ENCODE data around the gene C8A. TPM values are rescaled to one million over a fixed set of nuclear protein-coding genes. Genes with fewer than 3 reads are reported as not detected.

Gene C8A
- total and polyA plus RNA-seq, 2 experiments from 2014 or later = not detected

- in situ Hi-C loops (cut with MboI) = no loop called here
- H3K9ac ChIP-seq = no peak overlapping the region
- H2AFZ ChIP-seq = no peak overlapping the region
- no peak for TF ChIP-seq EZH2 (IDR thresholded peaks at IDR 0.05; ENCODE audit: insufficient read depth, poor library complexity, severe bottlenecking)
- no peak for TF ChIP-seq EZH2phosphoT487 (IDR thresholded peaks at IDR 0.05; ENCODE audit: insufficient read depth, low read depth)
- peak overlapping the region; percentile 50 for H3K4me2 ChIP-seq (ENCODE audit: unreplicated experiment)
- DNase-seq = peak; percentile 78
- H3K79me2 ChIP-seq (ENCODE audit: insufficient read depth) = no peaks in the 10 kb centered on the region
- WGBS, 2 experiments (ENCODE audit: low coverage in 1 of 2, low lambda C conversion rate in 2 of 2, missing lambda C conversion rate in 2 of 2) = 4 to 5% methylated on average over 2 of the region's 2 CpGs
- no peaks in the 10 kb centered on the region for H3K27me3 ChIP-seq (replicated peaks; ENCODE audit: insufficient read depth)
- H3K36me3 ChIP-seq (ENCODE audit: low read depth) = no peaks in the 10 kb centered on the region
- peak overlapping the region; percentile 25; the same call in 1 of the 2 replicates for H3K4me3 ChIP-seq
- peak overlapping the region; percentile 15; the same call in 1 of the 2 replicates for H3K27ac ChIP-seq
- no peaks in the 10 kb centered on the region for H3K9me3 ChIP-seq (ENCODE audit: low read depth)
- peaks cover 46% of the 10 kb centered on the region for H3F3A ChIP-seq (ENCODE audit: insufficient read depth)
- H4K20me1 ChIP-seq (ENCODE audit: insufficient read depth) = no peaks in the 10 kb centered on the region
- H3K4me1 ChIP-seq (ENCODE audit: insufficient read depth) = peaks cover 45% of the 10 kb centered on the region
- peaks cover 6% of the 10 kb centered on the region; the same call in 1 of the 2 replicates for H3K9me2 ChIP-seq (ENCODE audit: insufficient read depth)
Measured at GRCh38 chr1:56868761-56869160, 14.2 kb downstream of the C8A start.

GRCh38 chr1:56872597-56872996 is 18.0 kb downstream of the C8A start:
- no peak overlapping the region for H3K4me3 ChIP-seq
- H3K27ac ChIP-seq = peak overlapping the region; percentile 9; the same call in 1 of the 2 replicates
- H3K9me2 ChIP-seq (ENCODE audit: insufficient read depth) = peaks cover 6% of the 10 kb centered on the region; the same call in 1 of the 2 replicates
- no peak overlapping the region for H2AFZ ChIP-seq
- no peak overlapping the region for H3K9ac ChIP-seq
- no peaks in the 10 kb centered on the region for H3K9me3 ChIP-seq (ENCODE audit: low read depth)
- in situ Hi-C loops (cut with MboI) = no loop called here
- H3K36me3 ChIP-seq (ENCODE audit: low read depth) = no peaks in the 10 kb centered on the region
- TF ChIP-seq EZH2phosphoT487 (IDR thresholded peaks at IDR 0.05; ENCODE audit: insufficient read depth, low read depth) (no peak), EZH2 (IDR thresholded peaks at IDR 0.05; ENCODE audit: insufficient read depth, poor library complexity, severe bottlenecking) (no peak)
- H3K79me2 ChIP-seq (ENCODE audit: insufficient read depth) = no peaks in the 10 kb centered on the region
- H3K4me2 ChIP-seq (ENCODE audit: unreplicated experiment) = peak overlapping the region; percentile 51
- H3K4me1 ChIP-seq (ENCODE audit: insufficient read depth) = peaks cover 34% of the 10 kb centered on the region
- H4K20me1 ChIP-seq (ENCODE audit: insufficient read depth) = no peaks in the 10 kb centered on the region
- peaks cover 27% of the 10 kb centered on the region for H3F3A ChIP-seq (ENCODE audit: insufficient read depth)
- peak; percentile 41 for DNase-seq
- no peaks in the 10 kb centered on the region for H3K27me3 ChIP-seq (replicated peaks; ENCODE audit: insufficient read depth)

GRCh38 chr1:56873213-56873612 is 18.6 kb downstream of the C8A start:
- DNase-seq = no peak
- no peaks in the 10 kb centered on the region for H3K79me2 ChIP-seq (ENCODE audit: insufficient read depth)
- peaks cover 23% of the 10 kb centered on the region for H3F3A ChIP-seq (ENCODE audit: insufficient read depth)
- no peaks in the 10 kb centered on the region for H3K9me3 ChIP-seq (ENCODE audit: low read depth)
- in situ Hi-C loops (cut with MboI) = no loop called here
- no peak overlapping the region for H3K9ac ChIP-seq
- no peak overlapping the region for H3K27ac ChIP-seq
- H3K27me3 ChIP-seq (replicated peaks; ENCODE audit: insufficient read depth) = no peaks in the 10 kb centered on the region
- no peaks in the 10 kb centered on the region for H4K20me1 ChIP-seq (ENCODE audit: insufficient read depth)
- peaks cover 6% of the 10 kb centered on the region; the same call in 1 of the 2 replicates for H3K9me2 ChIP-seq (ENCODE audit: insufficient read depth)
- no peak overlapping the region for H2AFZ ChIP-seq
- H3K36me3 ChIP-seq (ENCODE audit: low read depth) = no peaks in the 10 kb centered on the region
- 95% methylated on average over 1 of the region's 1 CpG for WGBS, 2 experiments (ENCODE audit: low coverage in 1 of 2, low lambda C conversion rate in 2 of 2, missing lambda C conversion rate in 2 of 2)
- H3K4me2 ChIP-seq (ENCODE audit: unreplicated experiment) = peak overlapping the region; percentile 51
- no peak overlapping the region for H3K4me3 ChIP-seq
- no peak for TF ChIP-seq EZH2 (IDR thresholded peaks at IDR 0.05; ENCODE audit: insufficient read depth, poor library complexity, severe bottlenecking)
- no peak for TF ChIP-seq EZH2phosphoT487 (IDR thresholded peaks at IDR 0.05; ENCODE audit: insufficient read depth, low read depth)
- H3K4me1 ChIP-seq (ENCODE audit: insufficient read depth) = peaks cover 34% of the 10 kb centered on the region

GRCh38 chr1:56874689-56875088 is 20.1 kb downstream of the C8A start:
- Histone ChIP-seq H3F3A (ENCODE audit: insufficient read depth) (peaks cover 12% of the 10 kb centered on the region), H3K4me1 (ENCODE audit: insufficient read depth) (peaks cover 23% of the 10 kb centered on the region), H3K79me2 (ENCODE audit: insufficient read depth) (no peaks in the 10 kb centered on the region), H3K36me3 (ENCODE audit: low read depth) (no peaks in the 10 kb centered on the region), H2AFZ (no peak overlapping the region), H3K9me2 (ENCODE audit: insufficient read depth) (peaks cover 6% of the 10 kb centered on the region; the same call in 1 of the 2 replicates), H3K9ac (no peak overlapping the region), H3K4me3 (no peak overlapping the region), H3K27me3 (replicated peaks; ENCODE audit: insufficient read depth) (no peaks in the 10 kb centered on the region), H3K4me2 (ENCODE audit: unreplicated experiment) (no peak overlapping the region), H4K20me1 (ENCODE audit: insufficient read depth) (no peaks in the 10 kb centered on the region), H3K27ac (no peak overlapping the region), H3K9me3 (ENCODE audit: low read depth) (no peaks in the 10 kb centered on the region)
- in situ Hi-C loops (cut with MboI) = no loop called here
- no peak for DNase-seq
- TF ChIP-seq EZH2phosphoT487 (IDR thresholded peaks at IDR 0.05; ENCODE audit: insufficient read depth, low read depth) (no peak), EZH2 (IDR thresholded peaks at IDR 0.05; ENCODE audit: insufficient read depth, poor library complexity, severe bottlenecking) (no peak)
- WGBS, 2 experiments (ENCODE audit: low coverage in 1 of 2, low lambda C conversion rate in 2 of 2, missing lambda C conversion rate in 2 of 2) = 95 to 99% methylated on average over 4 of the region's 4 CpGs

GRCh38 chr1:56877973-56878372 is 23.4 kb downstream of the C8A start:
- Histone ChIP-seq H3K36me3 (ENCODE audit: low read depth) (no peaks in the 10 kb centered on the region), H3K79me2 (ENCODE audit: insufficient read depth) (no peaks in the 10 kb centered on the region), H3K4me3 (no peak overlapping the region), H2AFZ (peak overlapping the region; percentile 71), H3F3A (ENCODE audit: insufficient read depth) (peaks cover 2% of the 10 kb centered on the region), H4K20me1 (ENCODE audit: insufficient read depth) (no peaks in the 10 kb centered on the region), H3K9me3 (ENCODE audit: low read depth) (no peaks in the 10 kb centered on the region), H3K9ac (no peak overlapping the region), H3K4me1 (ENCODE audit: insufficient read depth) (peaks cover 12% of the 10 kb centered on the region), H3K9me2 (ENCODE audit: insufficient read depth) (no peaks in the 10 kb centered on the region), H3K27me3 (replicated peaks; ENCODE audit: insufficient read depth) (no peaks in the 10 kb centered on the region), H3K4me2 (ENCODE audit: unreplicated experiment) (no peak overlapping the region), H3K27ac (0 out of 2 replicates have a peak overlapping the region, but pooled peaks have one; percentile 33)
- DNase-seq = peak; percentile 44
- TF ChIP-seq EZH2phosphoT487 (IDR thresholded peaks at IDR 0.05; ENCODE audit: insufficient read depth, low read depth) (no peak), EZH2 (IDR thresholded peaks at IDR 0.05; ENCODE audit: insufficient read depth, poor library complexity, severe bottlenecking) (no peak)
- in situ Hi-C loops (cut with MboI) = no loop called here
- WGBS, 2 experiments (ENCODE audit: low coverage in 1 of 2, low lambda C conversion rate in 2 of 2, missing lambda C conversion rate in 2 of 2) = 21 to 33% methylated on average over 3 of the region's 3 CpGs
